DMS114 treated with DMSO at 0.1 percent for 48 hours (cell line): Measurements from ENCODE around the gene TTBK2.

Experiments used
- DNase-seq: peaks from one replicate; lab custom pipeline; 2025; ENCODE audit not compliant: unreplicated experiment; lab: John Stamatoyannopoulos, UW

TTBK2 gene

DNA sequence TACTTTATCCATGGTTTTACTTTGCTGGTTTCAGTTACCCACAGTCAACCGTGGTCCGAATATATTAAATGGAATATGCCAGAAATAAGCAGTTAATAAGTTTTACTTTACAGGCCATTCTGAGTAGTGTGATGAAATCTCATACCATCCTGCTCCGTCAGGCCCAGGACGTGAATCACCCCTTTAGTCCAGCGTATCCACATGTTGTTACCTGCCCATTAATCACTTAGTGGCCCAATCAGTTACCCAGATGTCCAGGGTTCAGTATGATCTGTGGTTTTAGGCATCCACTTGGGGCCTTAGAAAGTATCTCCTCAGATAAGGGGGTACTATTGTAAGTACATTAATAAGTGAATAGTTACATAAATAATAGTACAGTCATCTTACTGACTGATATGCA, 88.0 kb downstream of the TTBK2 start:
- no peak for DNase-seq

DNA sequence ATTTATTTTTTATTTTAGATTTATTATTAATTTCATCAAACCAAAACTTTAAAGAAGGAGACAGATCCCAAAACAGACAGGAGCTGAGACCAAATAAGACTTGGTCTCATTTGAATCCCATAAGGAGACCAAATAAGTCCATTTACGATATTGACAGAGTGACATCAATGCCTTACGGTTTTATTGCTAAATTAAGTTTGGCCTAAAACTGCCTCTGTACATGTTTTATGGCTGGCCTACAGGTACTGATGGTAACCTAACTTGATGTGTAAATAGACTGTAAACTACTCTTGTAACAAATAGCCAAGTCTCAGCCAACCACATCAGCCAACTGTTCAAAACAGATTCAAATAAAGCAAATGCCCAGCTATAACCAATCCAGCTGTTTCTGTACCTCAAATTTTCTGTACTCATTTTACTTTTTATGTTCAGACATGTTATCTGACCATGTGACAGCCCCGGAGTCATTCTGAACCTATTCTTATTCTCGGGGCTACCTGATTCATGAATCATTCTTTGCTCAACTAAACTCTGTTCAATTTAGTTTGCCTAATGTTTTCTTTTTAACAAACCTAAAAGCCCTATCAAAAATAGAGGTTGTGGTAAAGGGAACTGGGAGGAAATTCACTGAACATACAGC, 94.2 kb downstream of the TTBK2 start:
- no peak for DNase-seq

GRCh38 chr15:42825599-42825998, 95.0 kb downstream of the TTBK2 start:
- no peak for DNase-seq

DNA sequence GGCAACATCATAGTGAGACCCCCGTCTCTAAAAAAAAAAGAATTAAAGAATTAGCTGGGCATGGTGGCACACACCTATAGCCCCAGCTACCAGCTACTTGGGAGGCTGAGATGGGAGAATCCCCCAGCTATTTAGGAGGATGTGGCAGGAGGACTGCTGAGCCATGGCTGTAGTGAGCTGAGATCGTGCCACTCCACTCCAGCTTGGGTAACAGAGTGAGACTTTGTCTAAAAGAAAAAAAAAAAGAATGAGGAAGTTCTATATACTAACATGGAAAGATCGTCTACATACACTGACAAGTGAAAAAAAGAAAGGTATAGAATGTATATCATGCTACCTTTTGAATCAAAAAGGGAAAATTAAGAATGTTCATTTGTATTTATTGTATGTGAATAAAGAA, 99.8 kb downstream of the TTBK2 start:
- DNase-seq: no peak

DNA sequence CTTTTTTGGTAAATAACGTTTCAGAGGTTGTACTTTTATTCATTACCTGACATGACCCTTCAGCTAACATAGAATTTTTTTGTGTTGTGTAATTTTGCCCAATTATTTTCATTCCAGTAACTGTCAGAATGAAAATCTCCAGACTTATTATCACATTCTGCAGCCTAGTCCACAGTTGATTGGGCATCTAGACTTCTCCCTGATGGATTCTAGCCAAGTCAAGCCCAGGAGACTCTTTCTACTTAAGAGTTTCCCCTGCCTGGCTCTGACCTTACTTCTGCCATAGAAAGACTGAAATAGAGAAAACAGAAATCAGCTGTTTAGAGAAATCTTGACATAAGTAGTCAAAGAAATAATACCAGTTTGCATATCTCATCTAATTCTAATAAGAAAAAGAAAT, 100.8 kb downstream of the TTBK2 start:
- no peak for DNase-seq

DNA sequence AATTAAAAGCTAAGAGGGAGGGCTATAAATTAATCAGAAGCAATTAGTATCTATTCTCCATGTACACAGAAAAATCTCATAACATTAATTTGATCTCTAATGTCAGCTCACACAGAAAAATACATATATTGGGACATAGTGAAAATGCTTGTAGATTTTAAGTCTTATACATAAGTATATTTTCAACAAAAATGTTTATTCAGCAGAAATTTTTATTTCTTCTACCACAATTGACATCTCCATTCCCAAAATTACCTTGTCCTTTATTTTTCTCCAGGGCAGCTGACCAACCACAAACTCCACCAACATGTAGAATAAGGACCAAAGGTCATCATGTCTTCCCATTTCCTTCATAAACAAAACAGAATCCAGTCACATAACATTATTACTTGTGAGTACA, 109.1 kb downstream of the TTBK2 start:
- DNase-seq: no peak

DNA sequence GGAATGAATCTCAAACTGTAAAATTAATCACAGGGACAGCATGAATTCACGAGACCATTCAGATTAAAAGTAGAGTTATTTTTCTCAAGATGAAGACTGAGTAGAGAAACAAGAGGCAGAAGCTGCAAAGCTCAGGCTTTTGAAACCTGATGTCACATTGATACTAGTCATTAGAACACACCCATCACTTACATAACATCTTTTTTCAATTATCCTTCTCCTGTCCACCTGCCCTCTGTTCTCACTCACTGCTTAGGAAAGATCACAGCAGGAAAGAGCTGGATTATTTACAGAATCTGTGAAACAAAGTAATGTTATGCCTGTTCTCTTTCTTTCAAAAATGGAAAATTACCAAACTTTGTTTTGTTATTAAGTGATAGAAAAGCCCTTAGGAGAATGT, 111.7 kb downstream of the TTBK2 start:
- no peak for DNase-seq

DNA sequence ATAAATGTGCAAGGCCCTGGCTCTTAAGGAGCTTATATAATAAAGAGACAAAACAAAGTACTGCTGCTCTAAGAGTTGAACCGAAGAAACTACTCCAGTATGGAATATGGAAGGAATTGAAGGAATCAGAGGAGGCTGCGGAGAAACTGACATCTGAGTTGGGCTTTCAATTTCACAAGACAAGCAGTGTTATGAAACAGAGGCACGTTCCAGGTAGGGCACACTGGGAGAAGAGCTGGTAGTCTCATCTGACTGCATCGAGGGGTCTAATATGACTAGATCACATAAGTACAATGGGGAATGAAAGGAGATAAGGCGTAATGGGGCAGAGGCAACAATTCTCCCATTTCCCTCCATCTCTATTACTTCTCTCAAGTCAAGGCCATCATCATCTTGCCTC, 115.3 kb downstream of the TTBK2 start:
- no peak for DNase-seq

GRCh38 chr15:42804739-42805138, 115.8 kb downstream of the TTBK2 start:
- DNase-seq: no peak

DNA sequence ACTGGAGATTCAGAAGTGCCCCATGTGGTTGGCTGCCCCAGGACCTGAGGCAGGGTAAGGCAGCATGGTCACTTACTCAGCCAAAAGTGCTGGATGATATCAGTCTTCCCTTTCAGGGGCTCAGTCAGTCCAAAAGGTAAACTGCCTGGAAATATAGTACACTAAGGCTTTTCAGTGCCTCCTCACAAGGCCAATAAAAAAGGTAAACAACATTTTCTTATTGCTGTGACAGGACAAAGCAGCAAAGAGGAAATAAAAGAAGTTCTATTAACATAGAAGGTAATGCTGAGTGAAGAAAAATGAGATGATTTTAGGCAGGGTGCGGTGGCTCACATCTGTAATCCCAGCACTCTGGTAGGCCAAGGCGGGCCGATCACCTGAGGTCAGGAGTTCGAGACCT, 117.1 kb downstream of the TTBK2 start:
- DNase-seq: no peak

DNA sequence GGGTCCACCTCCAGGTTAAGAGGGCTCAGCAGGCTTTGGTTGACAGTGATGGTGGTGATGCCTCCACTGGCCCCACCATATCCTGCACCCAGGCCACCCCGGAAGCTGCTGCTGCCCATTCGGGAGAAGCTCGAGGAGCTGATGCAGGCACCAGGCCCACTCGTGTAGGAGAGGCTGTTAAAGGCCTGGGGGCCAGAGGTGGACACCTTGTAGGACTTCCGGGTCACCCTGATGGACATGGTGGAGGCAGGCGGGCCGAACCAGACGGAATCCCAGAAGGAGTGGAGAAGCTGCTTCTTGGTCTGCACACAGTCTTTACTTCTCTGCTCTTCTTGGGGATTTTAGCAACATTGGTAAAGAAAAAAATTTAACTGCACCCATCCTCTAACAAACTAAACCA, 118.4 kb downstream of the TTBK2 start:
- no peak for DNase-seq

DNA sequence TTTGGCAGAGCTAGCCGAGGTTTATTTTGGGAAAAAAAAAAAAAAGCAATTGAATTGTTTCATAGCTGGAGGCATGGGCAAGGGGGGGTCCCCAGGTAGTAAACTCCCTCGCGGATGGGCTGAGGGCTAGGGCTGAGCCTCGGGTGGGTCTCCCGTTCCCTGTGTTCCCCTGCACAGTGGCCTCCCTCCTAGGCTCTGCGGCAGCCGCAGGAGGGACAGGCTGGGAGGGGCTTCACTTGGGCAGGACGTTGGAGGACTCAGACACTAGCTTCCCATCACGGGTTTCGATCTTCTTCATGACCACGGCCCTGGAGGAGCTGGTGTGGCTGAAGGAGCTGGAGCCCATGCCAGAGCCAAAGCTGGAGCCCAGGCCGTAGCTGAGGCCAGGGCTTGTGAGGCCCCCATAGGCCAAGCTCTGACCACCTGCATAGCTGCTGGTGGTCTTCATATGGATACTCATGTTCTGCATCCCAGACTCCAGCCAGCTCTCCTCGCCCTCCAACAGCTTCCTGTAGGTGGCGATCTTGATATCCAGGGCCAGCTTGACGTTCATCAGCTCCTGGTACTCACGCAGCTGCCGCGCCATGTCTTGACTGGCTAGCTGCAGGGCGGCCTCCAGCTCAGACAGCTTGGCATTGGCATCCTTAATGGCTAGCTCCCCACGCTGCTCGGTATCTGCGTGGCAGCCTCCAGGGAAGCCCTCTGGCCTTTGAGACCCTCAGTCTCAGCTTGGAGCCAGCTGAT, 119.7 kb downstream of the TTBK2 start:
- no peak for DNase-seq

DNA sequence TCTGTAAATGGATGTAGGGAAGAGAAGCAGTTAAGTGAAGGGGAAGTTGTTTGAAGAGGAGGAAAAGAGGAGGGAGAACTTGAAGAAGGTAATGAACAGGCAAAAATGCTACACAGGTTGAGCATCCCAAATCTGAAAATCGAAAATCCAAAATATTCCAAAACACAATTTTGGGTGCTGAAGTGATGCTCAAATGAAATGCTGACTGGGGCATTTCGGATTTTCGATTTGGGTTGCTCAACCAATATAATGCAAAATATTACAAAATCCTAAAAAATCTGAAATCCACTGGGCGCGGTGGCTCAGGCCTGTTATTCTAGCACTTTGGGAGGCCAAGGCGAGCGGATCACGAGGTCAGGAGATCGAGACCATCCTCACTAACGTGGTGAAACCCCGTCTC, 121.8 kb downstream of the TTBK2 start:
- no peak for DNase-seq

DNA sequence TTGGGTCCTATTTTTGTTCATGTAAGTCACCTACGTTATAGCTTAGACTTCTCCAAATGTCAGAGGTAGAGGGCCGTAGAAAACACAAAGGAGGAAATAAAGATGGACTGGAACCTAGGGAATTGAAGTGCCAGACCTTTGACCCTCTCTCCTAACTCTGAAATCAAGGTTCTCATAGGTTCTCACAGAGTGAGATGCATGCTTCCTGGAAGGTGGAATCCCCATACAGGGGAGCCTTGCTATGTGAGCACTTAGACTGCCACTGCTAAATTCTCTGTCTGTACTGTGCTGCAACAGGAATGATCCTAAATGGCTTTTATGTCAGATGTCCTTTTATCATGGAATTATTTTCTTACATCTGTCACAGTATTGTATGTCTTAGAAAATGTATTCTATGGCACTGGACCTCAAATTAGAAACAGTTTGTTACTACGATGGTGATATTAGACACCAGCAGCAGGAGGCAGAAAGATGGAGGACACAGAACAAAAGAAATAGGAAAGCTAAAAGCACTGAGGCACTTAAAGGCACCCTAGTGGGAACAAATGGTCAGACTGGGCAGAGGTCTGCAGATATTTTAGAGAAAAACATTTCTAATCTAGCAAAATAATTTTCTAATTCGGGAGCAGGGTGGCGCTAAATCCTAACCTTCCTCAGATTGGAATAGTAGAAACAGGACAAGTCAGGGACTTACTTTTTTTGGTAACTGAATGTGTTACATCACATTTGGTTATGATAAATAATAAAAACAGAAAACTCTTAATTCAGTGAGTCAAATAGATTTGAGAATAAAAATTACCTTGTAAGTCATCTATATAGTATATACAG, 123.4 kb downstream of the TTBK2 start:
- DNase-seq: no peak

DNA sequence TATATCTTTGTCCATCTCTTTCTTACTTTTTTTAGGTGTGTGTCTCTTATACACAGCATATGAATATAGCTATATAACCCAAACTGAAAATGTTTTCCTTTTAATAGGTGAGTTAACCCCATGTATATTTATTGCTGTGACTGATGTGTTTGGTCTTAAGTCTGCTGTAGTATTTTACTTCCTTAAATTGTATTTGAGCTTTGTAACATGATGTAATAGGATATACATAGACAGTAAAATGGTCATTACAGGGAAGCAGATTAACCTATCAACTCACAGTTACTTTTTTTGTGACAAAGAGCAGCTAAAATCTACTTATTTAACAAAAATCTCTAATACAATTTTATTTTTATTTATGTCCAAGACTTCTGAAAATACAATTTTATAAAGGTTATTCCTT, 131.9 kb downstream of the TTBK2 start:
- DNase-seq: no peak

DNA sequence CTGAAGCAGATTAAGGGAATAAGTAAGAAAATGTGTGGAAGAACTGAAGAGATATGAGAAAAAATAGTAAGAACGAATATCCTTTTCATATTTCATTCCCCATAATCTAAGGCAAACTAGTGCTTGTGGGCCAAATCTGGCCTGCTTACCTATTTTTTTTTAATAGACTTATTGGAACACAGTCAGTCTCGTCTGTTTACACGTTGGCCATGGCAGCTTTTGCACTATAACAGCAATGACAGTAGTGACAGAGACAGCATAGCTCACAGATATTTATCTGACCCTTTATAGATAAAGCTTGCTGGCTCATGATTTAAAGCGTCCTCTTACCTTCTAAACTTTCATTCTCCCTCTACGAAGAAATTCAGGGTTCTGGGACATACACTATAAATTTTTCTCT, 133.6 kb downstream of the TTBK2 start:
- DNase-seq: no peak

DNA sequence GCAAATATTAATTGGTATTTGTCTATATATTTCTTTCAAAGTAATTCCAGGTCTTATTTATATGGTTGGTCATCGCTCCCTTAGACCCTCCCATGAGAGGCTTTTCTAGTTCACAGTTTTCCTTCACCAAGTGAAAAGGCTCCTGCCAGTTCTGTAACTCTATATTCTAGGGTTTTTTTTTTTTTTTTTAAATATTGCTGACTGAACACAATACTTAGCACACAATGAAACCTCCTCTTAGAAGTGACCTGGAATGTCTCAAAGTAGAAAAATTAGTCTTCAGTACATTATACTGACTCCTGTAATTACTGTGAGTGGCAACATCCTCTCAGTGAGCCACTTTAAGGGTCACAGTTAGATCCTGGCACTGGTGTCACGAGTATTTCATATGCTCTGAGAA, 135.0 kb downstream of the TTBK2 start:
- DNase-seq: no peak

DNA sequence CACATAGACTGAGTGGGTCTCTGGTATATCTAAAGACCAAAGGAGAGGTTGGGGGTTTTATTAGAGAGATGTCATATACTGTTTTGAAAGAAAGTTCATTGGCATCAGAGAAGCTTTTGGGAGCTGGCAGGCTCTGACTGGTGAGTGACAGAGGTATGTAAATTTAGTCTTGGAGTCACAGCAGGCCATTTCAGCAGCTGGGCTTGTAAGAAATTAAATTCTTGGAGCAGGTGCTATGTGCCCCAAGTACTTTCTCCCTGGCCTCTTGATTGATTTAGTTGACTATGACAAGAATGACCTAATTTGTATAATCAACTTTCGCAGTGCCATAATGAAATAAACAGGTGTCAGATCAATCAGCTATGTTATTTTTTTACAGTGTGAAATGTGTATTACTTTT, 135.9 kb downstream of the TTBK2 start:
- DNase-seq: no peak

- no peak for DNase-seq
These were observed 137.9 kb downstream of the TTBK2 start for GRCh38 chr15:42782716-42783115.

DNA sequence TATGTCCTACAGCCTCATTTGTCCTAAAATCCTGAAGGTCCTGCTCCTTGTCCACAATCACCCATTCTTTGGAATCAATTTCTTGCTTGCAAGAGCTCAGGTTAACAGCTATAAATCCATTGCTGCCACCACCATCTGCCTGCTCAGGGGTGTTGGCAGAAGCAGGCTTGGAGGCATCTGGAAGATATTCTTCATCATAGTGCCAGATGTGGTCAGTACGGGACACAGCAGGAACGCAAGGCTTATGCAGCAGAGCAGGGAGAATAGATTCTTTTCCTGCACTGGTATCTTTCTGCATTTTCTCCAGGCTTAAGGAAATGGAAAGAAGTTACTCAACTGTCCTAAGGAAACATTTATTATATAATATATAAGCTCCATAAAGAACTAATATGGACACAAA, 145.2 kb downstream of the TTBK2 start:
- DNase-seq: no peak

DNA sequence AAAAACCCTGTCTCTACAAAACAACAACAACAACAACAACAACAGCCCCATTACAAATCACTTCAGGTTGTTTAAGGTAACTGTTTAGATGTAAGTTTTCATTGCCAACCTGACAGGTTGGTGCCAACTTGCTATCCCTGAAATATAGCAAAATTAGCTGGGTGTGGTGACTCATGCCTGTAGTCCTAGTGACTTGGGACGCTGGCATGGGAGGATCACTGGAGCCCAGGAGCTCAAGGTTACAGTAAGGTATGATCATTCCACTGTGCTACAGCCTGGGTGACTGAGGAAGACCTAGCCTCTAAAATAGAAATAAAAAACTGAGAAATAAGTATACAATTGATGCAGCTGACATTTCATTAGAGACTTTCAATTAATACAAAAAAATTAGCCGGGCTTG, 147.7 kb downstream of the TTBK2 start:
- no peak for DNase-seq

GRCh38 chr15:42772144-42772543, 148.4 kb downstream of the TTBK2 start:
- no peak for DNase-seq
